ENCODE measurements around the gene ARID4B. TPM values are rescaled to one million over a fixed set of nuclear protein-coding genes. Genes with fewer than 3 reads are reported as not detected.
A peak's percentile ranks its signal among the peaks of the same experiment; 100 is the strongest.

The ARID4B gene
- total RNA-seq, 1 experiment from 2014 or later, result 34.2 TPM

- BruUV-seq (replicated peaks), result TSS peak; percentile 45
- no peaks in the 10 kb centered on the region for H3K9me3 ChIP-seq
- intact Hi-C loops (cut with micrococcal nuclease; ENCODE audit: unreplicated experiment), result loop anchor here (2.0 to 10.0 kb wide), 3 partner anchors 34 to 376 kb away; partner anchors contain the start of genes ARID4B, B3GALNT2, GGPS1 and RBM34
- Mint-ChIP-seq H3K4me1 (ENCODE audit: low read depth, unreplicated experiment) (peaks cover 15% of the 10 kb centered on the region), H3K36me3 (ENCODE audit: insufficient read depth, unreplicated experiment) (peaks cover 85% of the 10 kb centered on the region), H3K4me3 (ENCODE audit: unreplicated experiment) (peak within 1 kb of the TSS; percentile 100), H3K9me3 (ENCODE audit: unreplicated experiment) (no peaks in the 10 kb centered on the region), H3K27me3 (ENCODE audit: insufficient read depth, unreplicated experiment) (no peaks in the 10 kb centered on the region), H3K27ac (ENCODE audit: unreplicated experiment) (peak within 1 kb of the TSS; percentile 99)
- no peak for TF ChIP-seq CTCF (IDR thresholded peaks at IDR 0.05; ENCODE audit: insufficient read depth in 1 of 2, low read depth in 1 of 2, low read length in 1 of 2, severe bottlenecking in 1 of 2, unreplicated experiment in 1 of 2)
- DNase-seq, result peak; percentile 98
- CTCF ChIA-PET, result interaction anchor here (1.1 kb wide), 1 partner anchor 45 kb away, joined by 3 read pairs; no protein-coding TSS in a partner anchor
- no peaks in the 10 kb centered on the region for H3K27me3 ChIP-seq (replicated peaks; ENCODE audit: control insufficient read depth, insufficient read depth, low read length)
- H3K36me3 ChIP-seq (ENCODE audit: control insufficient read depth, insufficient read depth, low read length), result peaks cover under 1% of the 10 kb centered on the region; the same call in 1 of the 2 replicates
- POLR2A ChIA-PET, result interaction anchor here (0.6 to 1.0 kb wide), 3 partner anchors 32 to 239 kb away, joined by 3 to 6 read pairs (median 3); partner anchors contain the start of genes RBM34 and TBCE
- H3K4me3 ChIP-seq (ENCODE audit: low read depth, low read length), result peak within 1 kb of the TSS; percentile 81
- peaks cover 21% of the 10 kb centered on the region for H3K4me1 ChIP-seq
Measured at GRCh38 chr1:235128456-235129328, 199.3 kb downstream of the ARID4B start, which contains the start of gene TOMM20. Gene TOMM20 (minus strand): TSS chr1:235128837. CDS start chr1:235128715, 122 bp downstream.

GRCh38 chr1:235127732-235128455, 200.1 kb downstream of the ARID4B start:
- H3K4me1 ChIP-seq, result peaks cover 23% of the 10 kb centered on the region

More at GRCh38 chr1:235127732-235128455, 200.1 kb downstream of the ARID4B start:
- Histone ChIP-seq H3K4me3 (ENCODE audit: low read depth, low read length) (peak overlapping the region; percentile 81), H3K27me3 (replicated peaks; ENCODE audit: control insufficient read depth, insufficient read depth, low read length) (no peaks in the 10 kb centered on the region), H3K9me3 (no peaks in the 10 kb centered on the region), H3K36me3 (ENCODE audit: control insufficient read depth, insufficient read depth, low read length) (no peaks in the 10 kb centered on the region; the same call in 1 of the 2 replicates)
- POLR2A ChIA-PET, result interaction anchor here (0.6 kb wide), 2 partner anchors 33 to 656 kb away, joined by 3 to 6 read pairs; partner anchors contain the start of gene RBM34
- Mint-ChIP-seq H3K27ac (ENCODE audit: unreplicated experiment) (peak overlapping the region; percentile 99), H3K27me3 (ENCODE audit: insufficient read depth, unreplicated experiment) (no peaks in the 10 kb centered on the region), H3K36me3 (ENCODE audit: insufficient read depth, unreplicated experiment) (peaks cover 83% of the 10 kb centered on the region), H3K4me3 (ENCODE audit: unreplicated experiment) (peak overlapping the region; percentile 100), H3K9me3 (ENCODE audit: unreplicated experiment) (no peaks in the 10 kb centered on the region), H3K4me1 (ENCODE audit: low read depth, unreplicated experiment) (peaks cover 15% of the 10 kb centered on the region)
- no peak for TF ChIP-seq CTCF (IDR thresholded peaks at IDR 0.05; ENCODE audit: insufficient read depth in 1 of 2, low read depth in 1 of 2, low read length in 1 of 2, severe bottlenecking in 1 of 2, unreplicated experiment in 1 of 2)
- intact Hi-C loops (cut with micrococcal nuclease; ENCODE audit: unreplicated experiment), result loop anchor here (2.0 to 10.0 kb wide), 3 partner anchors 34 to 377 kb away; partner anchors contain the start of genes ARID4B, B3GALNT2, GGPS1 and RBM34
- DNase-seq, result peak in 1 of 2 experiments; percentile 22
- BruUV-seq (replicated peaks), result no TSS peak
- CTCF ChIA-PET, result interaction anchor here (1.1 kb wide), 1 partner anchor 44 kb away, joined by 3 read pairs; no protein-coding TSS in a partner anchor
